Stimulated activated CD4-positive, alpha-beta T cell treated with anti-CD3 and anti-CD28 coated beads, Interleukin-1b, Interleukin-23, amount 100 ng/mL, for 48 hours (primary cell): ENCODE measurements around the gene CITED4.
"Not testable (repeated sequence)": the region's sequence is repeated elsewhere in the genome, so short reads cannot be mapped to it uniquely, and the experiment has no call there.

Source experiments
- DNase-seq: peaks from one replicate; pipeline ENCODE4 v3.0.0-alpha.2; 2020

Gene CITED4, protein sequence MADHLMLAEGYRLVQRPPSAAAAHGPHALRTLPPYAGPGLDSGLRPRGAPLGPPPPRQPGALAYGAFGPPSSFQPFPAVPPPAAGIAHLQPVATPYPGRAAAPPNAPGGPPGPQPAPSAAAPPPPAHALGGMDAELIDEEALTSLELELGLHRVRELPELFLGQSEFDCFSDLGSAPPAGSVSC

DNA sequence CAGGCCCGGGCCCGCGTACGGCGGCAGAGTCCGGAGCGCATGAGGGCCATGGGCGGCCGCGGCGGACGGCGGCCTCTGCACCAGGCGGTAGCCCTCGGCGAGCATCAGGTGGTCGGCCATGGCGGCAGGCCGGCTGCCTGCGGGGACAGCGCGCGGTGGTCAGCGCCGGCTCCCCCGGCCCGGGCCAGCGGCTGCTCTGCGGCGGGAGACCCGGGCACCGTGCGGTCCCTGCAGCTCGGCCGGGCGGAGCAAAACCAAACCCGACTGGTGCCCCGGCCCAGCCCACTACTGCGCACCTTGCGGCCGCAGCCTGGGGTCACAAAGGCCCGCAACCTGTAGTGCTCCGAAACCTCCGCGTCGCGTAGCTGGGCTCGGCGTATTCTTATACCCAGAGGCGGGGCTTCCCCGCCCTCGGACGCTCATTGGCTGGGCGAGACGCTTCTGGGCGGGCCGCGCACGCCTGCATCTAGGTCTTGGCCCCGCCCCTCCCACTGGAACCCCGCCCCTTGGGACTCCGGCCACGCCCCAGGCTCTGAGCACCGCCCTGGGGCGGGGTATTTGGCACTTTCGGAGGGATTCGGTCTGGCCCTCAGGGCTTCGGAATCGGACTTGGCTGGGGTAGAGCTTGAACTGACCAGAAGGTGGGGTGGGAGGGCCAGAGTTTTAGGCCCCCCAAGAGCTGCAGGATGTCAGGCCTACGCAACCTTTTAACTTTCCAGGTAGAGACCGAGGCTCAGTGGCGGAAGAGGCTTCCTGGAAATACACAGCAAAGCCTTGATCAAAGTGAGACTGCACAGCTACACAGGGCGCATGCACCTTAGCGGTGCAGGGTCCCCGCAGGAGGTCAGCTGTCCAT lies at the start of gene CITED4:
Gene CITED4 (minus strand): TSS at position 356 of the 856 bp plus-strand sequence. CDS start 236 bp downstream, at position 120.
- peak; percentile 93 for DNase-seq

DNA sequence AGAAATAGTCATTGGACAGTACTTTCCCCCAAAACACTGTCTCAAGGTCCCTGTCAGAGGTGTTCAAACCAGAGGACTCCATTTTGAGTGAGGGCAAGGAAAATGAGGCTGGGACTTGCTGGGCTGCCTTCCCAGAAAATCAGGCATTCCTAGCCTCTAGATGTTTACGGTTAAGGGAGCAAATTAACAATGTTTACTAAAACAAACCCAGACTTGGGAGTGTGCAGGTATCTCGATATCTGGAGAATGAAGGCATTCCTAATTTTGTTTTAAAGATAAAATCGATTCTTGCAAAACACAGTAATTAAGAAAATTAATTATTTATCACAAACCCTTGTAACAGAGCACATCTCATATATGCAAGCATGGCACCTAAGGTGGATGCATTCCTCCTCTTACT lies 48.9 kb upstream of the CITED4 start:
- no peak for DNase-seq

DNA sequence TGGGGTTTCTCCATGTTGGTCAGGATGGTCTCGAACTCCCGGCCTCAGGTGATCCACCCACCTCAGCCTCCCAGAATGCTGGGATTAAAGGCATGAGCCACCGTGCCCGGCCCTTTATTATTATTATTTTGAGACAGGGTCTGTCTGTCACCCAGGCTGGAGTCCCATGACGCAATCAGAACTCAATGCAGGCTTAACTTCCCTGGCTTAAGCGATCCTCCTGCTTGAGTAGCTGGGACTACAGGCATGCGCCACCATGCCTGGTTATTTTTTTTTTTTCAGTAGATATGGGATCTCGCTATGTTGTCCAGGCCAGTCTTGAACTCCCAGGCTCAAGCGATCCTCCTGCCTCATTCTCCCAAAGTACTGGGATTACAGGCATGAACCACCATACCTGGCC lies 47.1 kb upstream of the CITED4 start:
- no peak for DNase-seq

DNA sequence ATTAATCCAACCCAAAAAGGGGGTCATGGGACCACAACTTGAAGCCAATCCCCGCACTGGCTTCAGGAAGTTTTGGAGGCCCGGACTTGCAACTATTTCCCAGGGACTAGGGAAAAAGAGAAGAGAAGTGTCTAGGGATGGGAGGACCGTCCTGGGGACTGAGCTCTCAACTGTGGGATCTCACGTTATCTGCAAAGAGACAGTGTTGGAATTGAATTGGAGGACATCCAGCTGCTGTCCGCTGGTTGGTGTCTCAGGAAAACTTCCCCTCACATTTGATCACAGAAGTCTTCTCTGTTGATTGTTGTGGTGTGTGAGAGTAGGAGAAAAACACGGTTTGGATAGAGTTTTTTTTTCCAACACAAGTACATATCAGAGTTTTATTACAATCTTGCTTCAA lies 46.2 kb upstream of the CITED4 start:
- no peak for DNase-seq

DNA sequence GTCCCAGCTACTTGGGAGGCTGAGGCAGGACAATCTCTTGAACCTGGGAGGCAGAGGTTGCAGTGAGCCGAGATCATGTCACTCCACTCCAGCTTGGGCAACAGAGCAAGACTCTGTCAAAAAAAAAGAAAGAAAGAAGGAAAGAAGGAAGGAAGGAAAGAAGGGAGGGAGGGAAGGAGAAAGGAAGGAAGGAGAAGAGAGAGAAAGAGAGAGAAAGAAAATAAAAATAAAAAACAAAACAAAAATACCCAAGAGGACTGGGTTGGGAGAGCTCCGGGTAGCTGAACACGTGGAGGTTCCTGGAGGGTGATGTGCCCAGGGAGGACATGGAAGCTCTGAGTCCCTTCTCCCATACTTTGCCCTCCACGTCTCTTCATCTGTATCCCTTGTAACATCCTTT lies 45.7 kb upstream of the CITED4 start:
- no peak for DNase-seq

DNA sequence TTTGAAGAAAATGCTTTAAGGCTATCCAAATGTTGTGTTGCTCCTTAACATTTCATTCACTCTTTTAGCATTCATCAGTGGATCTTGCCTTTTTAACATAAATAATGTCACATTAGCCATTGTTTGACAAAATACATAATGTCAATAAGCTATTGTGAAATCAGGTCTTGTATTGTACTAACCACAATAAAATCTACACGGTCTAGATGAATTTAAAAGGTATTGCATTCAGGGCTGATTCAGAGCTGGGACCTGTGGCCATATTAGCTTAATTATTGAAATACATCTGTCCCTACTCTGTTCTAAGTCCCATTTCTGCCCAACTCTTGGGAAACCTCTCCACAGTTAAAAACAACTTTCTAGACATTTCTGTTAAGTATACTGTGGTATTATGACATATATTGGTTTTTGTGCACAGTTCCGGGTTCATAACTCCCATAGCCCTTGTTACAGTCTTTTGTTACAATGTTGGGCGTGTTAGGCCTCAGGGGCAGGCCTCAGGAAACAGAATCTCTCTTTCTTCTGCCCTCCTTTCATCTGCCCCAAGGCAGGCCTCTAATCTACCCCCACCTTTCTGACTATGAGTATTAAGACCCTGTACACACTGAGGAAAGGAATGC lies 44.7 kb upstream of the CITED4 start:
- DNase-seq: no peak

DNA sequence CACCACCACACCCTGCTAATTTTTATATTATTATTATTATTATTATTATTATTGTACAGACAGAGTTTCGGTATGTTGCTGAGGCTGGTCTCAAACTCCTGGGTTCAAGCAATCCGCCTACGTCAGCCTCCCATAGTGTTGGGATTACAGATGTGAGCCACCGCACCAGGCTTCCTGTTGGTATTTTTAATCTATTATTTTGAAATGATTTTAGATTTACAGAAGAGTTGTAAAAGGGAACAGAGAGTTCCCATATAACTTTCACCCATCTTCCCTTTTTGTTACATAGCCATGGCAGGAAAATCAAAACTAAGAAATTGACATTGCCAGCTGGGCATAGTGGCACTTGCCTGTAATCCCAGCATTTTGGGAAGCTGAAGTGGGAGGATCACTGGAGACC lies 42.9 kb upstream of the CITED4 start:
- no peak for DNase-seq

DNA sequence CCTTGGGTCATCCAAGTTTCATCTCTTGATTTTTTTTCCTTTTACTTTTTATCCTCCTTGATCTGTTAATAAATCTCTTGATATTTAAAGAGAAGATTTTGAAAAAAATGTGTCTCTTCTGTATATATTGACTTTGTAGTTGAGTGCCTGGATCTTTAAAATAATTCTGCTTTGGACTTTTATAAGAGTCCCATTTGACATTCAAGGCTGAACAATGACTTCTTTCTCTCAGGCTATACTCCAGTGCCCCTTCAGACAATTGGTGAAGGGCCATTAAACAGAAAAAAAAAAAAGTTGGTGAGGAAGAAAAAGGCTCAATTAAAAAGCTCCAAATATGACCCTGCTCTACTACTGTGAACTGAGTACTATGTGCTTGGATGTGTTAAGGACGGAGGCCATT lies 40.9 kb upstream of the CITED4 start:
- no peak for DNase-seq

DNA sequence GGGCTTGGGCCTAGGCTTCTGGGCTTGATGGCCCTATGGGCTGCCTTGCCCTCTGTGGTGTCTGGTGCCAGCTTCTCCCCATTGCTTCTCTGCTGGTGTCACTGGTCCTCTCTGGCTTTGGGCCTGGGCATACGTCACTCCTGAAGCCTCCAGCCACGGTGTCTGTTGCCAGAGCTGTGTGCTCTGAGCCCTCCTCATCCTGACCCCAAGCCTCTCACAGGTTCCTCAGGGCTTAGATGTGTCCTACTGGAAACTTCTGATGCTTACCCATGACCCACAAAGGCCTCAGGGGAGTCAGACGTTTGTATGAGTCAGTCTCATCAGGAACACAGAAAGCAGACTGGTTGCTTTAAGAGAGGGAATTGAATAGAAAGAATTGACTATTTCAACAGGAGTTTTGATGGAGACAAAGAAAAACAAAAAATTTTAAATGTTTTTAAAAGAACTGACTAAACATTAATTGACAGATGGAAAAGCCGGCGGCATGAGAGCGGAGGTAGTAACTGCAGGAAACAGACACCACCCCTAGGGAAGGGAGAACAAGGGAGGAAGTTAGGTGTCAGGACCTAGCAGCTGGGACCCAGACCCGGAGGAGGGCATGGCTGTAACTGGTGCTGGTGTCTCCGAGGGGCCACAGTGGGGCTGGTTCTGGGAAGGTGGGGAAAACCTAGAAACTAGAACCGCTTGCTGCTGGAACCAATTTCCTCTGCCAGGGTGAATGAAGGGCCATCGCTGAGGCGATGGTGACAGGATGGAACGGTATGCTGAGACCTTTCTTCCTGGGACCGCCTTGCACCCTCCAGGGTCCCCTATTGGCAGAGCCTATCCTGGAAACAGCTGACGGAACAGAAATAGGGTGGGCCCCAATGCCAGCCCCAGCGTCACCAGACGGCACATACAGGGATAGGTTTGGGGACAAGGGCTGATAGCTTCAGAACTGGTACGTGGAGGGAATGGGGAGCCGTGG lies 40.0 kb upstream of the CITED4 start:
- no peak for DNase-seq

DNA sequence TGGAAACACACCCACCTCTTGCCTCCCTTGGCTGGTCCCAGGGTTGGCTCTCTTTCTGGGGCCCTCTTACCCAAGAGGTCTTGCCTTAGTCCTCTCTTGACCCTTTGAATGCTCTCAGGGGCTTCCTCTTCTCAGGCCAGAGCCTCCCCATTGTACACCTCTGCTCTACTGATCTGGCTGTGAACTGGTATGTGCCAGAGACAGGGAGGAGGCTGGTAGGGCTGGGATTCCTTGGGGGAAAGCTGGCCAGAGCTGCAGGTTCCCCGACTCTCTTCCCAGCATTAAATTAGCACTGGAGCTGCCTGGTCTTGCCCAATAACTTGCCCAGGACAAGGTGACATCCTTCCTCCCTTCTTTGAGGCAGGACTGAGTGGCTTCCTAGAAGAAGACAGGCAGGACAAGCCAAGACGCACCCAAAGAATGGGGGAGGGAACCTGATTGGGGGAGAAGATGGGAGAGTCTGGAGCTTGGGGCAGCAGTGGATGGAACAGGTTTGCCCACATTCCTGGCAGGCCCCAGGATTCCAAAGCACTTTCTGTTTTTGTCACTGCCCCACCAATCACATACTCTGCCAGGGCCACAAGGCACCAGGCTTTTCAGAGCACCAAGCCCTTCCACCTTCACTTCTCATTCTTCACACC lies 37.2 kb upstream of the CITED4 start:
- DNase-seq: no peak

DNA sequence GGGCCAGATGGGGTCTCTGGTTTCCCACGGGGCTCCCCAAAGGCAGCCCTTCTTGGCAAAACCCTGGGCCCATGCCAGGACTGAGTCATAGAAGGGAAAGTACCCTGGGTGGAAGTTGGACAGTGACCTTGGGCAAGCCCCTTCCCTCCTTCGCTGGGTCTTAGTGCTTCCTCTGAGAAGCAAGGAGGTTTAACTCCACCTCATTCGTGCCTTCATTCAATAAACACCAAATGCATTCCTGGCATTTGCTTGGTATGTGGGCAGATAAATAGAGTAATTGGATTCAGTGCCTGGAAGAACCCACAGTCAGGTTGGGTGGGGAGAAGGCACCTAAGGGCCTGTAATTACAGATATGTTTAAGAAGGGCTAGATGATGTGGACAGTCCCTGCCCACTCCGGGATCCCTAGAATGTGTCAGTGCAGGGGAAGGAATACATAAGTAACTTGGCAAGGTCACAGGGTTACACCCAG lies 36.3 kb upstream of the CITED4 start:
- no peak for DNase-seq

DNA sequence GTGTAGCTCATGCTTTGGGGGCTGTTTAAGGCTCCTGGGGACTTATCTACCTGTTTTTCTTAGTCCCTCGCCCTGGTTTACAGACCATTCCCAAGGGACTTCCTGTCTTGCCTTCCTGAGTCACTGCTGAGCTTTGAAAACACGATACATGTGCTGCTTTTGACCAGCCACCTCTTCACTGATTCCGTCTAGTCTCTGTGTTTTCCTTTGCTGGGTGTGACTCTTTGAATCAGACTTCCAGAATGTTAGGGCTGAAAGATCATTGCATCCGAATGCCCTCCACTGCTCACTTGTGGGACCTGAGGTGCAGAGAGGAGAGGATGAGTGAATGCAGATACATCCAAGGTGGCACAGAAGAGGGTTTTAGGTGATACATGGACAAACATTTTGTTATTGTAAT lies 35.4 kb upstream of the CITED4 start:
- DNase-seq: no peak

DNA sequence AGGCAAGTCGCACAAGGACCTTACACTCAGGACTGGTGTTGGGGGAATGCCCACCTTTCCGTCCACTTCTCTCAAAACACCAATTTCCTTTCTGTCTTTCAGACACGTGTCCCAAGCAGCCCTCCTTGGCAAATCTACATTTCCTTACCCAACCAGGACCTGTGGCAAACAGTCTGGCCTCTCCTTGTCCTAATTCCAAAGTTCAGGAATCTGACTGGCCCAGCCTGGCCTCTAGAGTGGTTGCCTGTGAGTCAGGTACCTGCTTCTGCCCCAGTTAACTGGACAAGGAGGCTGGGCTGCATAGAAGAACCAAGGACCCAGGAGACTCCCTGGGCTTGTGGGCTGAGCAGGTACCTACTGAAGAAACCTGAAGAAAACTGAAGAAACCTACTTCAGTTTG lies 34.3 kb upstream of the CITED4 start:
- no peak for DNase-seq

DNA sequence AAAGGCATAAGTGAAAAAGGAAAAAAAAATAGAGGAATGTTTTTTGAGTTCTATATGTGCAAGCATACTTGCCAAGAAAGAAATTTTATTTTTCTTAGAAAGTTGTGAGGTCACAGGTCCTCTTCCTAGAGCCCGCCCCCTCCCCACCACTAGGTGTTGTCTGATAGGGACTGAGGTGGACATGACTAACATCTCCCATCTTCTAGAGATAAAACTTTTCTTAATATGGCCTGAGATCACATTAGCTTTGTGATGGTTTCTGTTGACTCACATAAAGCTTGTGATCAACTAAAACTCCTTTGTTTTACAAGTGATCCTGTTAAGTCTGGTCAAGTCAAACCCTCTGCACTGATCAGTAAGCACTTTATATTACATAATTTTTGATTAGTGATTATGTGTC lies 33.4 kb upstream of the CITED4 start:
- DNase-seq: peak; percentile 7

DNA sequence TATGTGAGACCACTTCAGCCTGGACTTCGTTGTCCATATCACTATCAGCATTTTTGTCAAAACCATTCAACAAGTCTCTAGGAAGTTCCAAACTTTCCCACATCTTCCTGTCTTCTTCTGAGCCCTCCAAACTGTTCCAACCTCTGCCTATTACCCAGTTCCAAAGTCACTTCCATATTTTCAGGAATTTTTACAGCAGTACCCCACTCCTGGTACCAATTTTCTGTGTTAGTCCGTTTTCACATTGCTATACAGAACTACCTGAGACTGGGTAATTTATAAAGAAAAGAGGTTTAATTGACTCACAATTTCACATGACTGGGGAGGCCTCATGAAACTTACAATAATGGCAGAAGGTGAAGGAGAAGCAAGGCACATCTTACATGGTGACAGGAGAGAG lies 32.7 kb upstream of the CITED4 start:
- not testable (repeated sequence) for DNase-seq

DNA sequence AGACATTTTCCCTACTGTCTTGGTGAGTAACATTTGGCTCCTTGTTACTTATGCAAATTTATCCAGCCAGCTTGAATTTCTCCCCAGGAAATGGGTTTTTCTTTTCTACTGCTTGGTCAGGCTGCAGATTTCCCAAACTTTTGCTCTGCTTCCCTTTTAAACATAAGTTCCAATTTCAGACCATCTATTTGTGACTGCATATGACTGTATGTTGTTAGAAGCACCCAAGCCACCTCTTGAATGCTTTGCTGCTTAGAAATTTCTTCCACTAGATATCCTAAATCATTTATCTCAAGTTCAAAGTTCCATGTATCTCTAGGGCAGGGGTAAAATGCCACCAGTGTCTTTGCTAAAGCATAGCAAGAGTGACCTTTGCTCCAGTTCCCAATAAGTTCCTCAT lies 32.3 kb upstream of the CITED4 start:
- DNase-seq: no peak

DNA sequence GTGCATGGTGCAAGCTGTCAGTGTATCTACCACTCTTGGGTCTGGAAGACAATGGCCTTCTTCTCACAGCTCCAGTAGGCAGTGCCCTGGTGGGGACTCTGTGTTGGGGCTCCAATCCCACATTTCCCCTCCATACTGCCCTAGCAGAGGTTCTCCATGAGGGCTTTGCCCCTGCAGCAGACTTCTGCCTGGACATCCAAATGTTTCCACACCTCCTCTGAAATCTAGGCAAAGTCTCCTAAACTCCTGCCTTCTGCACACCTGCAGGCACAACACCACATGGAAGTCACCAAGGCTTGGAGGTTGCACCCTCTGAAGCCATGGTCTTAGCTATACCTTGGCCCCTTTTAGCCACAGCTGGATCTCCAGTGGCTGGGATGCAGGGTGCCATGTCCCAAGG lies 31.8 kb upstream of the CITED4 start:
- no peak for DNase-seq

DNA sequence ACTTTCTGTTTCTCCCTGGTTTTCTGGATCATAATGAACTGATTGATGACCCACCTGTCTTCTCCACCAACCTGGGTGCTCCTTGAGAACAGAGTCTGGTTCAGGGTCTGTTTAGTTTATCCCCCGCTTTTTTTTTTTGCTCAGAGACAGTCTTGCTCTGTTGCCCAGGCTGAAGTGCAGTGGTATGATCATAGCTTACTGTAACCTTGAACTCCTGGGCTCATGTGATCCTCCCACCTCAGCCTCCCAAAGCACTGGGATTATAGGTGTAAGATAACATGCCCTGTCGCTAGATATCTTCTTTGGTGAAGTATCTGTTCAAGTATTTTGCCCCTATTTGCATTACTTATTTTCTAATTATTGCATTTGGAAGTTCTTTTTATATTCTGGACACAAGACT lies 30.2 kb upstream of the CITED4 start:
- DNase-seq: no peak

DNA sequence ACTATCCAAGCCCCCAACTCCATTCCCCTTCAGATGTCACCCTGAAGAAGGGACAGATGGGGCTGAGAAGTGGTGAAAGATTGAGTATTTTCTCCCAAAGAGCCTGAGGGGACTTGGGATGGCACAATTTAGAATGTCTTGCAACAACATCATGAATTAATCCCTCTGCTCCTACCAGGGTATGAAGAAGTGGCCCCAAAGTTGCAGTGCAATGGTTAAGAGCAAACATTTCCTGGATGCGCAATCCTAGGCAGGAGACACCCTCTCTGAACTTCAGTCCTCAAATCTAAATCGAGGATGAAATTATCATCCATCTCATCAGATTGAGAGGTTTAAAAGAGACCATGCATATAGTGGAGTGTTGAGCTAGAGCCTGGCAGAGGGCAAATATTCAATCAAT lies 28.6 kb upstream of the CITED4 start:
- DNase-seq: no peak

DNA sequence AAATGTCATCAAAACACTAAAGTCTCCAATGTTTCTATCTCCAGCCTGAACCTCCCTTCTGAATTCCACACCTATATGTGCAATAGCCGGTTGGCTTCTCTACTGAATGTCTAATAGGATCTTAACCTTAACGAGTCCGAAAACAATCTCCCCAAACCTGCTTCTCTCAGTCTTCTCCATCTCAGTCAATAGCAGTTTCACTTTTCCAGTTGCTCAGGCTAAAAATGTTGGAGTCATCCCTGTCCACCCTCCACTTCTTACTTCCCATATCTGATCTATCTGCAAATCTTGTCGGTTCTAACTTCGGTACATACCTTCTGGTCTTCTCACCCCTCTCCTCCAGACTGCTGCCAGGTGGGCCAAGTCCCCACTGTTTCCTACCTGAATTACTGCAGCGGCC lies 25.5 kb upstream of the CITED4 start:
- no peak for DNase-seq

DNA sequence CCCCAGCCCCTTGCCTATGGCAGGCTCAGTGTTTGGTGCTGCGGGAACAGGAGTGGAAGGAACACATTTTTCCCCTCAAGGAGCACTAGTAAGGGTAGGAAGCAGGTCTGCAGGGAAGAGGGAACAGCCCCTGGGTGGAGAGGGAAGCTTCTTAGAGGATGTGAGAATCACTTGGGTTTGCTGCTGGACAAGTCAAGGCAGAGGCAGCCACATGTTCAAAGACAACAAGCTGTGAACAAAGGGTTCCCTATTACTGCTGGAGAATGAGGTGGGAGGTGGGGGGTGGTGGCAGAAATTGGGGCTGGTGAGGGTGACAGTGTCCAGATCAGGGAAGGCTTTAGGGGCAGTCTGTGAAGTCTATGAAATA lies 24.8 kb upstream of the CITED4 start:
- no peak for DNase-seq

DNA sequence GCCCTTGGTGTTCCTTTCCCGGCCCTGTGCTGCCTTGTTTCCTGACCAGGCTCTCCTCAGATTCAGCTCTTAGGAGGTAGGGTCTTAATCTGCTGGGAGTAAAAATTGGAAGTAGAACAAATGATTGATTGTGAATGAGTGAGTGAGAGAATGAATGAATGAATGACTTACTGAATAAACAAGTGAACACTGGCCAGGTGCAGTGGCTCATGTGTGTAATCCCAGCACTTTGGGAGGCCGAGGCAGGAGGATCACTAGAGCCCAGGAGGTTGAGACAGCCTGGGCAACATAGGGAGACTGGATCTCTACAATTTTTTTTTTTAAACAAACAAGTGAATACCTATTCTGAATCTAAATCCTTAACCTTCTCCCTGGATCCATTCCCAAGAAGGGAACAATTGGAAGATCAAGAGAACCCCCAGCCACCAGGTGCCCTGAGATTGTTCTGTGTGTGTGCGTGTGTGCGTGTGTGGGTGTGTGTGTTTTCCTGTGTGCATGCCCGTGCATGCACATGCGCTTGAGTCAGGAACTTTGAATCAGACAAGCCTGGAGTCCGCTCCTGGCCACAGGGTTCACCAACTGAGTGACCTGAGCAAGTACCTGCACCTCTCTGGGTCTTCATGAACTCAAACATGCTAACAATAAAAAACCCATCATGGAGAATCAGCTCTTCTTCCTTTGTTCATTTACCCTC lies 24.3 kb upstream of the CITED4 start:
- DNase-seq: no peak
